Fibroblast of upper back skin (primary cell): Measurements from ENCODE around the gene NF2.
"Not testable (repeated sequence)": the region's sequence is repeated elsewhere in the genome, so short reads cannot be mapped to it uniquely, and the experiment has no call there.

Experiments
- DNase-seq: peaks from one replicate; pipeline ENCODE4 v3.0.0-alpha.2; 2013

The NF2 gene

DNA sequence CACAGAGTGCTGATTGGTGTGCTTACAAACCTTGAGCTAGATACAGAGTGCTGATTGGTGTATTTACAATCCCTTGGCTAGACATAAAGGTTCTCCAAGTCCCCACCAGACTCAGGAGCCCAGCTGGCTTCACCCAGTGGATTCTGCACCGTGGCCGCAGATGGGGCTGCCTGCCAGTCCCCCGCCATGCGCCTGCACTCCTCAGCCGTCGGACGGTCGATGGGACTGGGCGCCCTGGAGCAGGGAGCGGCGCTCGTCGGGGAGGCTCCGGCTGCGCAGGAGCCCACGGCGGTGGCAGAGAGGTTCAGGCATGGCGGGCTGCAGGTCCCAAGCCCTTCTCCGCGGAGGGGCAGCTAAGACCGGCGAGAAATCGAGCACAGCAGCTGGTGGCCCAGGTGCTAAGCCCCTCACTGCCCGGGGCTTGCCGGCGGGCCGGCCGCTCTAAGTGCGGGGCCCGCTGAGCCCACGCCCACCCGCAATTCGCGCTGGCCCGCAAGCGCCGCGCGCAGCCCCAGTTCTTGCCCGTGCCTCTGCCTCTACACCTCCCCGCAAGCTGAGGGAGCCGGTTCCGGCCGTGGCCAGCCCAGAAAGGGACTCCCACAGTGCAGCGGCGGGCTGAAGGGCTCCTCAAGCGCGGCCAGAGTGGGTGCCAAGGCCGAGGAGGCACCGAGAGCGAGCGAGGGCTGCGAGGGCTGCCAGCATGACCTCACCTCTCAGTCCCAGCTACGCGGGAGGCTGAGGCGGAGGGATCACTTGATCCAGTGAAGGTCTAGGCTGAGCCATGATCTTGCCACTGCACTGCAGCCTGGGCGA is 5.4 kb upstream of the NF2 start:
- DNase-seq: not testable (repeated sequence)

DNA sequence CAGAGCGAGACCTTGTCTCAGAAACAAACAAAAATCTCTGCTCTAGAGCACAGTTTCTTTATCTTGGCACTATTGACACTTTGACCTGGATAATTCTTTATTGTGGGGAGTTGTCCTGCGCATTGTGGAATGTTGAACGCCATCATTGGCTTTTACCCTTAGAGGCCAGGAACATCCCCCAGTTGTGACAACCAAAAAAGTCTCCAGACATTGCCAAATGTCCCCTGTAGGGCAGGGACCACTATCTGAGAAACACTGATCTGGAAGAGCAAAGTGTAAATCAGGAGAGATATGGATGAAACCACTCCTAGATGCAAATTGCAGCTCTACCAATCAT is 4.8 kb upstream of the NF2 start:
- DNase-seq: no peak

DNA sequence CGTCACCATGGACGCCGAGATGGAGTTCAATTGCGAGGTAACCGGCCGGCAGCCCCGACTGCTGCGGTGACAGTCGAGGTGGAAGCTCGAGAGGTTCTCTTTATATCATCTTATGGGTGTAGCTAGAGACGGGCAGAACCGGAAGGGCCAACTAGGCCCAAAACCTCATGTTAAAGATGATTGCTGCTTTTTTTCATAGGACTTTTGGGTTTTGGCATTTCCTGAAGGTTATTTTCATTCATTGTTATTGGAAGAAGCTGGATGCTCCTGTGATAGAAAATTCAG is 585 bp downstream of the NF2 start:
- DNase-seq: no peak

- DNase-seq: no peak
Observed at GRCh38 chr22:29605527-29605850, 2.1 kb downstream of the NF2 start.

- no peak for DNase-seq
Observed at GRCh38 chr22:29606320-29606719, 2.9 kb downstream of the NF2 start.

GRCh38 chr22:29607426-29607825 is 4.0 kb downstream of the NF2 start:
- no peak for DNase-seq

DNA sequence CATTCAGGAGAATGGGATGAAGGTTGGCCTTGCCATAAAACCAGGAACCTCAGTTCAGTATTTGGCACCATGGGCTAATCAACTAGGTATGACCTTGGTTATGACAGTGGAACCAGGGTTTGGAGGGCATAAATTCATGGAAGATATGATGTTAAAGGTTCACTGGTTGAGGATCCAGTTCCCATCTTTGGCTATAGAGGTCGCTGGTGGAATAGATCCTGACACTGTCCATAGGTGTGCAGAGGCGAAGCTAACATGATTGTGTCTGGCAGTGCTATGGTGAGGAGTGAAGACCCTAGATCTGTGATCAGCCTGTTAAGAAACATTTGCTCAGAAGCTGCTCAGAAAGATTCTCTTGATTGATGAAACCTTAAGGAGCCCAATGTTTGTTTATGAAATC is 5.7 kb downstream of the NF2 start:
- no peak for DNase-seq

- DNase-seq: no peak
Observed at GRCh38 chr22:29610780-29611179, 7.3 kb downstream of the NF2 start.

DNA sequence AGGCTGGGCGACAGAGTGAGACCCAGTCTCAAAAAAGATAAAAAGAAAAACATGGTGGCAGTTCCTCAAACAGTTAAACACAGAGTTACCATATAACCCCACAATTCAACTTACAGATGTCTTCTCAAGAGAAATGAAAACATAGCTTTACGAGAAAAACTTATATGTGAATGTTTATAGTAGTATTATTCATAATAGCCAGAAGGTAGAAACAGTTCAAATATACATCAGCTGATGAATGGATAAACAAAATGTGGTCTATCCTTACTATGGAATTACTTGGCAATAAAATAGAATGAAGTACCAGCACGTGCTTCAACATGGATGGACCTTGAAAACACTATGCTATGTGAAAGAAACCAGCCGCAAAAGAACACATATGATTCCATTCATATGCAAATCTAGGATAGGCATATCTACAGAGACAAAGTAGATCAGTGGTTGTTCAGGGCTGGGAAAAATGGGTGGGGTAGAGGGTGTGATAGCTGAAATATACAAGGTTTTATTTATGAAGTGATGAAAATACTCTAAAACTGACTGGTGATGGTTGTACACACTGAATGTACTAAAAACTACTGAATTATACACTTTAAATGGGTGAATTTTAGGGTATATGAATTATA is 12.4 kb downstream of the NF2 start:
- DNase-seq: no peak

DNA sequence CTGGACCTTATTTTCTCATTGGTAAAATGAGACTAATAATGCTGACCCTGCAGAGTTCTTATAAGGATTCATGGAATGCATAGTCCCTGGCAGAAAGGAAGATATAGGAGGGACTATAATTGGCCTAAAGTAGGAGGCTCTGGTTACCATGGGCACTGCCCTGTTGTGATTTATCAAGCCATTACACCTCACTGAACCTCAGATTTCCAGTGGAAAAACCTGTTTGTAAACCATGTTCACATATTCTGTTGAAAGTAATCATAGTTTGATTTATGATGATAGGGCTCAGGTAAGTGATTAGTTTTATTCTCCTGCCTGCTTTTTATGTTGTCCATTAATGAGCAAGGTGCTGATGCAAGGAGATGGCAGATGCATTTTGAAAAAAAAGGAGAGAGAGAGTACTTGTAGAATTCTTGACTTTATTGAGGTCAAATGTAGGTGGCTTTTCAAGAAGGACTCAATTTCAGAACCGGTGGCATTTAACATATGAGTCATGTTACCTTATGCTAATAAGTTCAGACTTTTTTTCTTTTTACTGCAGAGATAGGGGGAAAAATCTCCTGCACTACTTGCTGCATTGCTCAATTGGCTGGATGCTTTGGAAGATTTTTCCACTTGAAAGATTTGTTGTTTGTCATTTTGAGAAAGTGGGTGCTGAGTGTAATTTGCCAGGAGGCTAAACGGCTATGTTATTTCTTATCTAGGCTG is 14.6 kb downstream of the NF2 start:
- DNase-seq: peak; percentile 44

- peak; percentile 98 for DNase-seq
Observed at GRCh38 chr22:29621761-29622526, 18.5 kb downstream of the NF2 start.

- no peak for DNase-seq
Observed at GRCh38 chr22:29623059-29623458, 19.6 kb downstream of the NF2 start.

- no peak for DNase-seq
Observed at GRCh38 chr22:29623553-29624169, 20.2 kb downstream of the NF2 start.

DNA sequence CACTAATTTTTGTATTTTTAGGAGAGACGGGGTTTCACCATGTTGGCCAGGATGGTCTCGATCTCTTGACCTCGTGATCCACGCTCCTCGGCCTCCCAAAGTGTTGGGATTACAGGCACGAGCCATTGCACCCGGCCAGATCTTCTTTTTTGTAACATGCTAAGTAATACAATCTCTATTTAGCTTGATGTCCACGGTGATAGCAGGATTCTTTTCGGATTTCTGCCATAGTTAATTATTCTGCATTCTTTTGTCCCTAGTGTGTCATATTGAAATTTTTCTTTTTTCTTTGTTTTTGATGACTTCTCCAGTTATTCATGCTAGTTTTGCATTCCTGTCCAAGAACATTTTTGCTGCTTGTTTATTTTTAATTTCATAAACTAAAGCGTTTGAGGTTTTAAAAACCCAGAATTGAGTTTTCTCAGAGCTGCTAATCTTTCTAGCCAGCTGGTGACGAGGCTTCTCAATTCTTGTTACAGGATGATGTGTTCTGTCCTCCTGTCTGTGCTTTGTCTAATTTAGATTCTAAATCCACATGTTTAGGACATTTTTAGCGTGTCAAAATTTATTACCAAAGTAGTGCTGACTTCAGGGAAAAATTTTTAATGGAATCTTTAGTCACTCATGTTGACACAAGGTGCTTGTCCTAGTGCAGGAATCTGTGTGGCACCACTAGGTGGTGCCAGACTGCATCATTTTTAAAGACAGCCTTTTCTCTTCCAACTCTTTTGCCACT is 21.8 kb downstream of the NF2 start:
- peak; percentile 82 for DNase-seq

- peak; percentile 92 for DNase-seq
Observed at GRCh38 chr22:29626497-29627195, 23.2 kb downstream of the NF2 start.

DNA sequence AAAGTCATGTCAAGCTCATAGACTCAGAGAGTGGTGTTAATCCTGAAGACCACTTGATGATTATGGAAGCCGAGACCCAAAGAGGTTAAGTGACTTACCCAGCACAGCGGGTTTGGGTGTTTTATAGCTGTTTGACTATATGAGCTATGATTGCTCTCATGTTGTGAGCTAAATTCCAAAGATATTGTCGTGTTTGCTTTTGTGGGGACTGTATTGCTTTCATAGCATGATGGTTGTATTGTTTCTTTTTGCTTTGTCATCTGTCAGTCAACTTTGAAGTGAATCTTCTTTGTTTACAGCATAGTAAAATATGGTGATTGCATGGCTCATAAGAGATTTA is 23.7 kb downstream of the NF2 start:
- DNase-seq: no peak

DNA sequence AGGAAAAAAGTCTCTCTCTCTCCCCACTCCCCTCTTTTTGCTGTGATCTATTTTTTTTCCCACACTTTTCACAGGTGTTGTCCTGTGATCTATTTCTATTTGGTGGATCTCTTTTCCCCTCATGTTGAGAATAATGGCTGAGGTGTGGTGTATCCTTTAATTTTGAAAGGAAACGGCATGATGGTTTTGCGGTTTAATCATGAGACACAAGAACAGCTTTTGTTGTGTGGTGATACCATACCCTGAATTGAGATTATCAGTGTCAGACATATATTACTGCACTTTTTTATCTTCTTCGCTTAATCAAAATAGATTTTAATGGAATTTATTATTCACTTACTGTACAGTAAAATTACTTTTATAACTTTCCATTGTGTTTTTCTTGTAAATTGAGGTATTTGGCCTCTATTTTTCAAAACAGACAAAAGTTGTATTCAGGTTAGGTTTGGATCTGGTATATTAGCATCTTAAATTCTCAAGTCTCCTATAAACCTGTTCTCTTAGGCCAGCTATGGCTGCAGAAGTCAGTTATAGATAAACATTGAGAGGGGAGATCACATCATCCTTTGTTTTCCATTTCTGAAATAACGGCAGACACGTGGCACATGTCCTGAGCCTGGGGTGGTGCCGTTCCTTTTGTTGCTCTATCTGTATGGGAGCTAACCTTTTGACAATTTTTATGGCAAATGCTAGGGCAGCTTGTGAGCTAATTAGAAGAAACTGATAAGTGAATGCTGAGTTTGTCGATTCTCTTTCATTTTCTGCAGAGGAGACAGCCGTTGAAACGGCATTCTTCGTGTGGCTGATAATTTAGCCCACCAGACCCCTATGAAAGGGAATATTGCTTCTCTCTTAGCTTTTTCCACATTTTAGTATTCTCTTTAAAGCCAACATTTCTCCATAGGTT is 25.8 kb downstream of the NF2 start:
- DNase-seq: no peak

DNA sequence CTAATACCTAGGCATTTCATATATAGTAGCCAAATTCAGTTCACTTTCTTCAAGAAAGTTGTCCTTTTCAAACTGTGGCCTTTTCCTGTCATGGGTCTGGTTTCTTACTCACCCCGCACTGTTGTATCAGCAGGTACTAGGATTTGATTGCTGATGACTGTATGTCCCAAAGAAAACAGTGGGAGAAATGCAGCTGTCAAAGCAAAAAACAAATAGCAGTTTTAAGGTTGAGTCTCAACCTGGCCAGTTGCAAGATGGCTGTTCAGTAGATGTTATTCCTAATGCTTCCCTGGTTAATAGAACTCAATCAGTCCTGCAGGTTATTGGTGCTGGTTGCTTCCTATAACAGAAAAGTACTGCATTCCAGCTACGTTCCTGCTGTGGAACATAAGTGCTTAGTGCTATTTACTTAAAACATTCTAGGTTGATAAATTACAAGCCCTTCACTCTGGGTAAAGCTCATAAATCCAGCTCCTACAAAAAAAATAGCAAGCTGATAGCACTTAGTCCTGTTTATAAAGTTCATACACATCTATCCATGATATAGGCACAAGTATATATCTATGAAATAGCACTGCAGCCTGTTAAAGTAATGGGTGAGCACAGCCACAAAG is 26.6 kb downstream of the NF2 start:
- no peak for DNase-seq

DNA sequence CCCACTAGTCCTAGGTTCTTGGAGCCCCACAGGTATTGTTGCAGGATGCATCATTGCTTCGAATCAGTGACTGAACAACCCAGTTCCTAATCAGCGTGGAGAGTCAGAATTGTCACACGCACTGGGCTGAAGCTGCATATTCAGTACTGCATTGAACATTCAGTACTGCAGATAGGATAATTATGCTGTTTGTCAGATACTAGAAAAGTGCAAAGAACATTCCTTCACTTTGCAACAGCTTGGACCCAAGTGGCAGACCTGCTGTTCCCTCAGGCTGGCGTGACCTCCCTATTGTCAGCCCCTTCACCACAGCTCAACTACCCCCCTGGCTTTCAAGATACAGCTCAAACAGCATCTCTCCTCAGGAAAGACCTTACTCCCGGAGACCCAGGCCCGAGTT is 27.6 kb downstream of the NF2 start:
- DNase-seq: no peak

DNA sequence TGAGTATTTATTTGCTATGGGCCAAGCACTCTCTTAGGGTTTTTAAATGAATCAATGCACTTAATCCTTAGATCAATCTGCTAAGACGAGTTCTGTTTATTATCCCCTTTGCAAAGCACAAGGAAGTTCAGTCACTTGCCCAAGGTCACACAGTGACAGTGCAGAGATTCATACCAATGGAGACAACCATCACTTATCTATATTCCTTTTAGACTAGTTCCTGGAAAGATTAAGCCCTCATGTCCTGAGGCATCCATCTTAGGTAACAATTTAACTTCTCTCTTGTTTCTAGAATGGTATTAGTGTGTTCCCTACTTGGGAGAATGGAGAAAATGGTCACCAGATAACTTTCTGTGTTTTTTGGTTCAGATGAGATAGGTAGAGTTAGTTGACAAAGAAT is 28.3 kb downstream of the NF2 start:
- DNase-seq: no peak

GRCh38 chr22:29632672-29633071 is 29.2 kb downstream of the NF2 start:
- DNase-seq: no peak
